NK-92 (cell line): ENCODE results near the gene C1orf115.
"Not testable (repeated sequence)": the region's sequence is repeated elsewhere in the genome, so short reads cannot be mapped to it uniquely, and the experiment has no call there.

Experiments
- DNase-seq: peaks from one replicate; lab custom pipeline; 2025; ENCODE audit not compliant: unreplicated experiment; lab: John Stamatoyannopoulos, UW

C1orf115 gene

DNA sequence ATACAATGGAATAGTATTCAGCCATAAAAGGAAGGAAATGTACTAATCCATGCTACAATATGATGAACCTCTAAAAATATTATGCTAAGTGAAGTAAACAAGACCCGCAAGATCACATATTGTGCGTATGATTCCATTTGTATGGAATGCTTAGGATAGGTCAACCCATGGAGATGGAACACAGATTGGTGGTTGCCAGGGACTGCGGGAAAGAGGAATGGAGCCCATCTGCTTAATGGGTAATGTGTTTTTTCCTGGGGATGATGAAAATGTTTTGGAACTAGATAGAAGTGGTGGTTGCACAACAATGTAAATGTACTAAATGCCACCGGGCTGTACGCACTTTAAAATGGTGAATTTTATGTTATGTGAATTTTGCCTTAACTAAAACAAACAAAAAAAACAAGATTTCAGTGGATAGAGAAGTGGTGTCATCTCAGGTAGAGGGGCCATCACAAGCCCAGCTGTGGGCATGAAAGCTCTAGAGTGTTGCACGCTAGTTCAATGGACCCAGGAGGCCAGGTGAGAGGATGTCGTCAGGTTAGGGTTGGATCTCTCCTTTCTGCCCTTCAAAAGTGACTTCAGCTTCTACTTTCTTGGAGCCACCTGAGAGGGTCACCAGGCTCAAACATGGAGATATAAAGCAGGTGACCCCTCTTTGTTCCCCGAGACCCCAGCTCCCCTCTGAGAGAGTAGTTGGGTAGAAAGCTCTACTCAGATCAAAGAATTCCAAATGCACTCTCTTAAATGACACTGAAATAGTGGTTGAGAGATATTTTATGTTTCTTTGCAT lies 2.5 kb downstream of the C1orf115 start:
- DNase-seq, result no peak

DNA sequence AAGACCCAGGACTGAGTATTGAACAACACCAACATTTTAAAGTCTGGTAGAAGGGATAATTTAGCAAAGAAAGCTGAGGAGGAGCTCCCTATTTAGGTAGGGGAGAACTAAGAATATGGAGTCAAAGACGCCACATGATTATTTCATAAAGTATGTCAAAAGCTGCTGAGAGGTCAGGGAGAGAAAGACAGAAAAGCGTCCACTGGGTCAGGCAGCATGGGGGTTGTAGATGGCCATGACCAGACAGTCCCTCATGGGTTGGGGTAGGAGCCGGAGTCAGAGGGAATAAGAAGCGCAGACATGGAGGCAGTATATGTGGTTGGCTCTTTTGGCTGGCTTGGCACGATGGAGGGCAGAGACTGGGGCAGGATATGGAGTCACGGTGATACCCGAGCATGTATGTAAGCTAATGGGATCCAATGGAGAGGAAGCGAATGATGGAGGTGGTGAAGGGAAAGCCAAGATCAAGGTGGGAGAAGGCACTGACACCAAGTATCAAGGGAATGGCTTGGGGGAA lies 4.8 kb downstream of the C1orf115 start:
- DNase-seq, result no peak

DNA sequence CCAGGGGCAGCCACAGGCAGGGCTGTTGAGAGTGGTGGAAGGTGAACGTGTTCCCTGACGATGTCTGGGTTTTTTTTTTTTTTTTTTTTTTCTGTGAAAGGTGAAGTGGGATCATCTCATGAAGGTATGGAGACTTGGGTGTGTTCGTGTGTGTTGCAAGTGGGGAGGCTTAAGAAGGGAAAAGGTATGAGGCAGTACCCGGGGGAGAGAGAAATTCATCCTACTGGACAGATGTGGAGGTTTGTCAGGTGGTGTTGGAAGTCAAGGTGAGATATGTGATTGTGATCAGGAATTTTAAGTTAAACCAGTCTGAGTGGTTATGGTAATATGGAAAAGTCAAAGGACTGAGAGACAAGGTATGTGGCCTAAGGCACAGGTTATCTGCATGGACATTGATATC lies 5.3 kb downstream of the C1orf115 start:
- no peak for DNase-seq

DNA sequence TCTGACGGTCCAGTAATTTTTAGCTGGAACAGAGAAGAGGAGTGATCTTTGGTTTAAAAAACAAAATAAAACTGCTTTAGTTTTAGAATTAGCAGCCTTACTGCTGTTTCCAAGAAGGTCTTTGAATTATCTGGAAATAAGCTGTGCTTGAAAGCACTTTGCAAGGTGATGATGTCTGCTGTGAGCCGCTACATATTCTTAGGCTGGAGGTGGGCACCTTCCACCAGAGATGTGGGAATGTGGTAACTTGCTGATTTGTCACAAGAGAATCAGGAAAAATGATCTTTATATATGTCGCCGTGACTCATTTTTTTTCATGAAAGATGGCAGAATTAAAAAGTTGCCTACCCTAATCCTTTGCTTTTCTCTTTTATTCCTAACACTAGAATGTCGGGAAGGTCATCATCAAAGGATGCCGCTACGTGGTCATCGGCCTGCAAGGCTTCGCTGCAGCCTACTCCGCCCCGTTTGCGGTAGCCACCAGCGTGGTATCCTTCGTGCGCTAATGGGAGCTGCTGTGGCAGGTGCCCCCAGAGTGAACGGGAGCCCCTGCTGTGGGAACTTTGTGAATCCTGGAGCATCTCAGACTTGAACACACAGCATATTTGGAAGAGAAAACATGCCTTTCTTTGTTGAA lies 6.2 kb downstream of the C1orf115 start:
- no peak for DNase-seq

DNA sequence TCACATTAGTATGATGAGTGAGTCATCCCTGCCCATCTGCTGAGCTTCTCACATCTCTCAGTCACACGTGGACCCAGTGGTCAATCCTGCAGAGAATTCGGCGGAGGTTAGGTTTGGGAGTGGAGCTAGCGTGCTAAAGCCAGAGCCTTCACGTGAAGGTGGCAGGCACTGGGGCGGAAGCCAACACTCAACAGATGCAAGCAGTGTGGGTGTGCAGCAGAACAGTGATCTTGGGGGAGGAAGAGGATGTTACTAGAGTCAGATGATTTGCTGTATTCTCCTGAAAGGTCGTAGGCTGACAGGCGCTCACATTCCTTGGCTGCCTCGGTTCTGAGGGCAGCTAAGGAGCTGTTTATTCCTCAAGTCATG lies 6.7 kb downstream of the C1orf115 start:
- DNase-seq, result no peak

DNA sequence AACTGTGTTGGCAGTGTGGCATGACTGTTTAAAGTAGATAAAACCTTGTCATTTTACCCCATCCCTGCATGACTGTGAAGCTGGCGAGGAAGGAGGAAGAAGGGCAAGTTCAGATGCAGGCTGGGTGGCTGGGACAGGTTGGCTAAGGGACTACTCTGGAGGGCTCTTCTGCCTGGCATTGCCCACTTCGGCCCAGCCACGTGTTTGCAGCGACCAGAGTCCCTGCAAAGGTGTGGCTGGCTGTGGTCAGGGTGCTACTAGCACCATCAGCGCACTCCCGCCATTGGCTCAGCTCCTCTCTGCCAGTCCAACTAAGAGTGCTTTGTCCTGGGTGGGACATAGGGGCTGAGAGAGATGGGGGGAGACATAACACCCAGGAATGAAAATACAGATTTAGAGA lies 7.2 kb downstream of the C1orf115 start:
- no peak for DNase-seq

DNA sequence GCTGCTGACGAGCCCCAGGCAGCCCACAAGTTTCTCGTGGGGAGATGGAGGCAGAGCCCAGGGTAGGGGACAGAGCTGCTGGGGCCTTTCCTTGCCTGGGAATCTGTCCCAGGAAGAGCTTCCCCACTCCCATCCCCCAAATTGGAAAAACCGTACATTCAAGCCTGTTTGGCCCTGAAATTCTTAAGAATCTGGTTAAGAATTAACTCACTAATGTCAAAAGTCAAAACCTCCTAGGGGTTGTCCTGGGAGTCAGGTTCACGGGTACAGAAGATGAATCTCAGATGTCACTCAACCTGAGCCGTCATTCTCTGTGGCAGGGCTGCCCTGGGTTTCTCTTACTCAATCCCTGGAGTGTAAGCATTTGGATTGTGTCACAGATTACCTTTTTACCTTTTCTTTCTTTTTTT lies 8.4 kb downstream of the C1orf115 start:
- no peak for DNase-seq

DNA sequence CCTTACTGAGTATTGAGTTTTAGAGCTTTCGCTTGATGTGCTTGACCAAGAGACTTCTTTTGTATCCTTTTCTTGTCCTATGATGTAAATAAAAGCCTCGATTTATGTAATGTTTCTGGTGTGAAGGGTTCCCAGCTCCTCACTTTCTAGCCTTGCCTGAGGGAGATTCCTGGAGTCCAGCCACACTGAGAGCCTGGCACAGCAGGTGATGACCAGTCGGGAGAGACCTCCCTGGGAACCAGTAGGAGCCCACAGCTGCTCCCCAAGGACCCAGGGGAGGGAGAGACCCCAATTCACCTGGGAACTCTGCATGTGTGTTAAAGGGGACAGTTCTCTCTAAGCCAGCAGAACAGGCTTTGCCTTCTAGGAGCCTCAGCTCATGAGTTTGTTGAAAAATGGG lies 8.9 kb downstream of the C1orf115 start:
- DNase-seq, result no peak

DNA sequence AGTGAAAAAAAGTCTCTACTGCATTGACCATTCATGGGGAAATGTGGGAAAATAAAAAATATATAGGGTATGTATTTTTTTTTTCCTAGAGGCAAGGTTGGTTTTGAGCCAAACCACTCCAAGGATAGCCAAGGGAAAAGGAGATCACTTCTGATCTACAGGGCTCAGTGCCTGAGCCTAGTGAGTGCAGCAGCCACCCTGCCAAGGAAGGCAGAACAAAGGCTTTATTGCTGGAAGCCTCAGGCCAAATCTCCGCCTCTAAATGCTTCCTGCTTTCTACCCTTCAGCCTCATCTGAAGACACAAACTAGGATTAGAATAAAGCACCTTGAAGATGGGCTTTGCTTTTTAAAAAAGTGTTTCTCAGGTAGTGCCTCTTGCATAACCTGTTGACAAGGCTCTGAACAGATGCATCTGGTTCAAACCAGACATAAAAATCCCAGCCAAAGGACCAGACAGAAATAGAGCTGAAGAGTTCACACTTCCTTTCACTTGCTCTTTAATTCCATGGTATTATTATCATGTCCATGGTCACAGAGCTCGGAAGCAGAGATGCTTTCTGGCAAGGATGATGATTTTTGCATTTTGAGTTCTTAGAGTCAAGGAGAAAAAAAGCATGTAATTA lies 10.5 kb downstream of the C1orf115 start:
- DNase-seq, result no peak

DNA sequence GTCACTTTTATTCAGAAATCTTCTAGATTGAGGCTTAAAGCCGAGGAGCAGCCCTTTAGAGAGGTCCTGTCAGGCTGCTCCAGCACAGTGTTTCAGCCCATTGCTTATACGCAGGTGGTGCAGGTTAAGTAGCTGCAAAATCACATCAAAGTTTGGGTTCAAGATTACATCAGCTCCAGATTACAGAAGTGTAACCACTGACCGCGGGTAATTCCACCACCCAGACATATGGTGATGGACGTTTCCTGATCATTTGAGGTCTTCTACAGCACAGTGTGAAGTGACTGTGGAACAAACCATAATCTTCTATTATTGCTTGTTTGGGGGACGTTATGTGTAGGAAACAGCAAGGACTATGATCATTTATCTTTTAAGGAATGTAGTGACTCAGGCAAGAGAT lies 11.8 kb downstream of the C1orf115 start:
- no peak for DNase-seq

DNA sequence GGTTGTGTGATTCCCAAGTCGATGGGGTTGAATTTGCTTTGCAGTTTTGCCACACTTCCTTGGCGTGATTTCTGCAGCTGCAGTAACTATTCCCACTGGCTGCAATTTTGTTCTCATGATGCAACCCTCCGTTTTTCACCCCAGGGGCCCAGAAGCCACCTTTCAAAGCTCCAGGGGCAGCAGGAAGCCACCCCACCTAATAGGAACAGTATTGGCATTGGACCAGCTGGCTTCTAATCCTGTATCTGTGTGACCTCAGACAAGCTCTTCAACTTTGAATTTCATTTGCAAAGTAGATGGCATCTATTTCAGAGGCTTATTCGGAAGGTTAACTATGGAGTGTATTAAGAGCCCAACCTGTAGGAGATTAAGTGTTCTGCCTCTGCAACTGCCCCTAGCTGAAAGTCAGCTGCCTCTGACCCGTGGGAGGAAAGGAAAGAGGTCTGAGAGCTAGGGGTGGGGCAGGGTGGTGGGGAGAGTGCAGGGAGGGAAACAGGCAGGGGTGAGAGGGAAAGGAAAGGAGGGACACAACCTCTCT lies 12.6 kb downstream of the C1orf115 start:
- no peak for DNase-seq

DNA sequence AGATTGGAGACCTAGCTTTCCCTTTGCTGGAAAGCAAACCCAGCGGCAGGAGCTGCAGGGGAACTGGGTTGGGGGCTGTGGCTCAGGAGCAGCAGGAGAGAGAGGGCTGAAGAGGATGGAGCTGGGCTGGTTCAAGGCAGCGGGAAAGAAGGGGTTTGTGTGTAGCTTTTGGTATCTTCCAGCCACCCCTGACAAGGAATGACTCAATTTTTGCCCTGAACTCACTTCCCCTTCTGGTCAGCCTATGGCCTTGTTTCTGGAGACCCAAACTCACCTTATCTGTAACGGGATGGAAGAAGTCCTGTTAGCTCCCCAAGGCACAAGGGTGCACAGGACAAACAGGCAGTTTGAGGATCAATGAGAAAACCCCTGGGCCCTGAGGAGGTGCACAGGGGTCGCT lies 13.1 kb downstream of the C1orf115 start:
- DNase-seq, result no peak

DNA sequence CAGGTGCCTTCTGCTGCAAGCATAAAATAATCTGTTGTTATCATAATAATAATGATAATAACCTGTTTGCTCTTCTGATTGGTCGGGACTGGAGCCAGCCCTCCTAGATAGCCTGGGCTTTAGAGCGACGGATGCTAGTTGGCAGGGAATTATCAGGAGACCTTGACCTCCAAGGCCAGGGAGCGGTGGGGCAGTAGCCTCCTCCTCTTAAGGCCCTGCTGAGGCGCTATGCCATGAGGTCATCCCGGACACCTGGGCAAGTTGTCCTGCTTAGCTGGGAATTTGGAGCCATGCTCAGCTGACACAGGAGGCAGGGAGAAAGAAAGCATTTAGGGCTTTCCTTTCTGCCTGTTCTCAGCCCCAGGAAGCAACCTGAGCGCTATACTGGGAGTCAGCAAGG lies 15.6 kb downstream of the C1orf115 start:
- DNase-seq, result no peak

DNA sequence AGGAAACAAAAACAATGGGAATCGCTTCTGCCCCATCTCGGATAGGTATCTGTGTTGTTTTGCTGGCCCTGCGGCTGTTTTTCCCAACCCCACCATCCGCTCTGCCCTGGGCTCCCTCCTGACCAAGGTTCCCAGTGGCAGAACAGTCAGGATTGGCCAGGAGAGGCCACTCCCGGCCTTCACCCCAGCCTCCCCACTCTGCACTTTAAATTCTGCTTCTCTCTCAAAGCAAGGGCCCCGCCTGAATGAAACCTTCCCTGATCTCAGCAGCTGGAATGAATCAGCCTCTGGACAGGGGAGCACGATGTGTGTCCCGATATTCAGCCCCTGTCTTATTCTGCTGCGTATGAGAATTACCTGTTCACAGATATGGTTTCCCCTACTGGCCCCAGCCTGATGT lies 16.3 kb downstream of the C1orf115 start:
- DNase-seq, result no peak

DNA sequence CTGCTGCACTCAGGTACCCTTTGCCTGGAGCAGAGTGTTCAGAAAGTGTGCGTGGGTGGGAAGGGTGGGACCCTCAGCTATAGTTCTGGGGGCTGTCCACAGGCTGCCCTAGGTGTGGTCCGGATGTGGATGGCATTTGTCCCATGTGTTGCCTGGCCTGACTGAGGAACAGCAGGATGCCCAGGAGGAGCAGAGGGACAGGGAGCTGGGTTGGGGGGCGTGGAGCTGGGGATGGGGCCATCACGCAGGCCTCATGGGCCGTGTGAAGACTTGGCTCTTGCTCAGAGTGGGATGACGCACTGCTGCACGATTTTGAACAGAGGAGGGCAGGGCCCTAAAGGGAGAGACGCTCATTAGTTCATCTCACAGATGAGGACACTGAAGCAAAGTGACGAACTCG lies 17.0 kb downstream of the C1orf115 start:
- DNase-seq, result no peak

DNA sequence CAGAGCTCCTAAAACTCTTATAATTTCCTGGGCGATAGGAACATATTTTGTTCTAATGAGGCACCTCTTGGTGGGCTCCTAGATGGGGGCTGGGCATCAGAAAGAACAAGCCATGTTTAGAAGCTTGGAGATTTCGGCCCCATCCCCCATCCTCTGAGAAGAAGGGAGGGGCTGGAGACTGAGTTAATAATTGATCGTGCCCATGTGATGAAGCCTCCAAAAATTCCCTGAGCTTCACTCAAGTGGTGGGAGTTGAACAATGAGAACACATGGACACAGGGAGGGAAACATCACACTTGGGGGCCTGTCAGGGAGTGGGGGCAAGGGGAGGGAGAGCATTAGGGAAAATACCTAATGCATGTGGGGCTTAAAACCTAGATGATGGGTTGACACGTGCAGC lies 18.1 kb downstream of the C1orf115 start:
- no peak for DNase-seq

DNA sequence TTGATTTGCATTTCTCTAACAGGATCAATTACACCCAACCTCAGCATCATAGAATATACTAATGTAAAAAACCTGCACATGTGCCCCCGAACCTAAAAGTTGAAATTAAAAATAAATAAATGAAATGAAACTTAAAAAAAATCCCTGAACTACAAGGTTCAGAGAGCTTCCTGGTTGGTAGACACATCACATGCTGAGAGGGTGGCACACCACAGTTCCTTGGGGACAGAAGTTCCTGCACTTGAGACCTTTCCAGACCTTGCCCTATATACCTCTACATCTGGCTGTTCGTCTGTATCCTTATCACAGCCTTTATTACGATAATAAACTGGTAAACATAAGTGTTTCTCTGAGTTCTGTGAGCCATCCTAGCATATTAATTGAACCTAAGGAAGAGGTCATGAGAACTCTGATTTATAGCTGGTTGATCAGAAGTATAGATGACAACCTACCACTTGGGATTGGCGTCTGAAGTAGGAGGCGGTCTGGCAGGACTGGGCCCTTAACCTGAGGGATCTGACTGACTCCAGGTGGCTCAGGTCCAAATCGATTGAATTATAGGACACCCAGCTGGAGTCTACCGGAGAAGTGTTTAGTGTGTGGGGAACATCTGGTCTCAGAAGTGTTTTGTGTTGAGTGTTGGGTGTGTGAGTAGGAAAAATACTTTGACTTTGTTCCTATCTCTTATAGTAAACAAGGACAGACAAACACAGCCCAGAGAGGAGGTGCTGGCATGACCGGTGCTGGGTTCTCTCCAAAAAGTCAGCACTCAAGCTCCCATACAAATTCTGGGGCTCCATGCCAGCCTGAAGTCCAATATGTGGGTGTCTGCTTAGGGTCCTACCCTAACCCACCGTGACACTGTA lies 19.0 kb downstream of the C1orf115 start:
- no peak for DNase-seq

DNA sequence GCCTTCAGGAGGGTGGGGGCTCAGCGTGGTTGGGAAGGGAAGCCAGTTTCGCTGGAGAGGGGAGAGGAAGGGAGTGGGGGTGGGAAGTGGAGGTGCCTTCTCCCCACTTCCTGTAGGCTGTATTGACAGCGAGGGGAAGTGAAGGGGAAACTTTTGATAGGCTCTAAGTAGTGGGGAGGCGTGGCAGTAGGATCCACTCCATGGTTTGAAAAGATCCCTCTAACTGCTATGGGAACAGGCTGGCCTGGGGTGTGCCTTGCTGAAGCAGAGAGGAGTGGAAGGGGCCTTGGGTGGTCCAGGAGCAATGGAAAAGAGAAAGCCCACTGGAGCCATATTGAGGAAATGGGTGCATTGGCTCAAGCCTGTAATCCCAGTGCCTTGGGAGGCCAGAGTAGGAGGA lies 20.2 kb downstream of the C1orf115 start:
- DNase-seq, result no peak

DNA sequence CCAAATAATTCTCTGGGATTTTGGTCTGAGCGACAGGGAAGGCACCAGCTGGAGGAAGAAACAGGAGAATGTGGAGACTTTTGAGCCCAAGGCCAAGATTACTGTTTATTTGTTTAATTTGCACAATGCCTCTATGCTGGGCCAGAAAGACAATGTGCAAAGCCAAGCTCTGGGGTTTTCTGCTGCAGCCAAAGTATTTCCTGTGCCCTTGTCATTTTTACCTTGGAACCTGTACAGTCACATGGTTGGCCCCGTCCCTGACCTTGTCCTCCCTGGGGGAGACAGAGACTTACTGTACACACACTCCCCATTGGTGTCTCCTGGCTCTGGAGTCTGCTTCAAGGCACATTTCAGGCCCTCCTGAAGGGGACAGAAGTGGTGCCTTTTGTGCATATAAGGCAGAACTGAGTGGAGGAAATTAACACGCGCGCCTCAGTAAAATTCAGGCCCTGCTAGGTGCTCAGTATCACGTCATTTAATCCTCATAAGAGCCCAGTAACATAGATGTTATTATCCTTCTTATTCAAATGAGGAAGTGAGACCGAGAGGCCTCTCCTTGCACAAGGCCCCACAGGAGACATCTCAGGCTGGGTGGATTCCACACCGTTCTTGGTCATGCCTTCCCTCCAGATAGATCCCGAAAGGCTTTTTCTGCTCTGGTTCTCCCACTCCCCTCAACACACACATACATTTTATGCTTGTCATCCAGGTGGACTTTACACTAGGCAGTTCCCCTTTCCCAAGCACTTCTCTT lies 21.1 kb downstream of the C1orf115 start:
- DNase-seq, result no peak

DNA sequence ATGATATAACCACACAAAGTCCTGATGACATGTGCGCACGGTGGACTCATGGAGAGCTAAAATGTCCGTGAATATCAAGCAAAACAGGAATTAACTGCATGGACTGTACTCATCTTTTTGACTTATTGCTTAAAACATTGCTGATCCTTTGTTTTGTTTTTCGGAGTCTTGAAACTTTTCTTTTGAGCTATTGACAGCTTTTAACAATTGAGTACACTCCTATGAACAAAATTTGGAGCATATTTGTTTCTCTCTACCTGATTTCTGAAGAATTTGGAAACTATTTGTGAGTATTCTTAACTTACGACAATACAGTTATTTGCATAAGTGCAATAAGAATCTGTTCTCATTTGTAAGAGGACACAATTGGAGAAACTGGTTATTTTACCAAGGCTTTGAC lies 25.8 kb downstream of the C1orf115 start:
- not testable (repeated sequence) for DNase-seq
